Stimulated activated effector memory CD8-positive, alpha-beta T cell treated with anti-CD3 and anti-CD28 coated beads, Interleukin-12 subunit alpha, Interleukin-12 subunit beta, amount 100 ng/mL, for 72 hours (primary cell): ENCODE measurements around the gene LIME1.

Experiments
- ATAC-seq: fragments of 150-1000 bp; cut with Tn5 transposase; 2 replicates; pipeline ENCODE4 v1.10.0; 2021
- DNase-seq, 2 donors: peaks; one replicate each; pipeline ENCODE4 v3.0.0; 2021 to 2022; ENCODE audit warnings: low spot score in 2 of 2
- H3K27ac Mint-ChIP-seq: one replicate; pipeline ENCODE4 v1.8.0; 2022; ENCODE audit warnings: mild to moderate bottlenecking, mixed read lengths
- H3K36me3 Mint-ChIP-seq: one replicate; pipeline ENCODE4 v1.8.0; 2022; ENCODE audit warnings: mild to moderate bottlenecking, mixed read lengths
- H3K4me1 Mint-ChIP-seq: one replicate; pipeline ENCODE4 v1.8.0; 2022; ENCODE audit warnings: mixed read lengths
- H3K4me3 Mint-ChIP-seq: one replicate; pipeline ENCODE4 v1.8.0; 2022; ENCODE audit warnings: mild to moderate bottlenecking, mixed read lengths
- H3K9me3 Mint-ChIP-seq: one replicate; pipeline ENCODE4 v1.8.0; 2022; ENCODE audit warnings: mixed read lengths

LIME1 gene

DNA sequence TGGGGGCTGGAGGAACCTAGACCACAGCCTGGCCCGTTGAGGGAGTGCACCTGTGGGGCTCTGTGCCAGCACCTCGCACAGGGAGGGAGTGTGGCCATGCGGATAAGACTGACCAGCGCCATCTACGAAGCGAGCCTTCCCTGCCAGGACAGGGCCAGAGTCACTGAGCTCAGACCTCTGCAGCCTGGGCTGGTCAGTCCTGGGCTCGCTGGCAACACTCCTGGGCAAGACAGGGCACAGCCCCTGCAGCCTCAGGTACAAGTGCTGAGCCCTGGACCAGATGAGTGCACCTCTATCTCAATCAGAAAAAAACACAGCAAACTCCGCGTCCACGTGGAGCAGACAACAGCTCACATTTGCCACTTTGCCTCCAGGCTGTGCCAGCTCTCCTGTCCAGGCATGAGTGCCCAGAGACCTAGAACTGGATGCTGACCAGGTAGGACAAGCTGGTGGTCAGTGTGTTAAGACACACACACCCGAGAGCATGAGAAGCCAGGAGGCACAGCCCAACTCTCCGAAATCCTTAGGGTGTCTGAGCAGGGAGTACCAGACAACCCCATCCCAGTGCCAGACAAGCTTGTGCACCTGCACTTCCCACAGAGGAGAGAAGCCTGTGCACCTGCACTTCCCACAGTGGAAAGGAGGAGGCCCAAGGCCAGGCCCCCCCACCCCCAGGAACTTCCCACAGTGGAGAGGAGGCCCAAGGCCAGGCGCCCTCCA, 33.6 kb upstream of the LIME1 start:
- Mint-ChIP-seq H3K4me3 (no peak overlapping the region), H3K27ac (peak overlapping the region; percentile 71), H3K4me1 (peaks cover 43% of the 10 kb centered on the region), H3K36me3 (peaks cover 47% of the 10 kb centered on the region), H3K9me3 (no peaks in the 10 kb centered on the region)
- ATAC-seq (no peak), DNase-seq (no peak)

DNA sequence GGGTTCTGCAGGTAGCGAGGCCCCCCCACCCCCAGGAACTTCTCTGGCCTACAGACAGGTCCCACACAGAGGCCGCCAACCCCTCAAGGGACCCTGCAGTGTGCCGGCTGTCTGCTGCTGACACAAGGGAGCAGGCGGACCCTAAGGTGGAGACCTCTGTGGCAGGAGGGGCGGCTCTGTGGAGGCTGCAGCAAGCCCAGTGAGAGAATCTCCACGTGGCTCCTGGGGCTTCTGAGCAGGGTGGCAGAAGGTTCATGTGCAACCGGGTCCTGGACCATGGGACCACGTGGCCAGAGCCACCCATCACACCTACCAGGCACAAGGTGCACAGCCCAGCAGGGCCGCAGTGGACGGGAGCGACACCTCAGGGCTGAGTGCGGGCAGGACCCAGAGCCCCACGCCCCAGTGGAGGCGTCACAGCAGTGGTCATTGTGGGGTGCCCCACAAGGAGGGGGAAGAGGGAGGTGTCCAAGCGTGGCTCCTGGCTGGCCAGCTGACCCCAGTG, 32.9 kb upstream of the LIME1 start:
- no peak for ATAC-seq
- H3K27ac Mint-ChIP-seq, result no peak overlapping the region
- H3K36me3 Mint-ChIP-seq, result peaks cover 45% of the 10 kb centered on the region
- peaks cover 45% of the 10 kb centered on the region for H3K4me1 Mint-ChIP-seq
- no peaks in the 10 kb centered on the region for H3K9me3 Mint-ChIP-seq
- DNase-seq, result no peak
- H3K4me3 Mint-ChIP-seq, result no peak overlapping the region

DNA sequence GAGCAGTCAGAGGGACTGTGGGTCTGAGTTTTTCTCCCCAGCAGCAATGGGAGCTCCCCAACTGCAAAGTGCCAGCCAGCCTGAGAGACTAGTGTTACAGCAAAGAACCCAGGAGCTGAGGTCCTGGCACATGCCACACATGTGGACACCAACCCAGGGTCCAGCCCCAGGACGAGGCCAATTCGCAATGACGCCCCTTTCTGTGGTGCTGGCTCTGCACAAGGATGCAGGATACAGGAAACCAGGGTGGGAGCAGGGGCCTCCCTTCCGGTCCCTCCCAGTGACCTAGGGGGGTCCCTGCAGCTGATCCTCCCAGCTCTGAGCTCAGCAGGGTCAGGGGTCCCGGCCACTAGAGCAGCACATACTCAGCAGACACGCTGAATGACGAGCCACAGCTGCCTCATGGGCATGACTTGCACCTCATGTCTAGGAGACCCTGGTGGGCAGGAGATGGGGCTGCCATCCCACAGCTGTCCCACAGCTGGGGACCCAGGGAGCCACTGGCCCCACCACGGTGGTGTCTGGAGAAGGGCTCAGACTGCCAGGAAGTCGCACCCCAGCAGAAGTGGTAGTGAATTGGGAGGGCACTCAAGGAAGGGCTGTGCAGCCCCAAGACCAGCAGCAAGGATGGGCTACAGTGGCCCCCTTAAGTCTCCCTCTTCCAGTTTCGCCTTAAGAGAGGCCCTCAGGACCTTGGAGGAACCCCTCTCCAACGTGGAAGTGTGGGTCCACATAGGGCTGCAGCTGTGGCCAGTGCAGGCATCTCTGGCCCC, 32.3 kb upstream of the LIME1 start:
- DNase-seq (no peak), ATAC-seq (no peak)
- H3K27ac Mint-ChIP-seq, result peak overlapping the region; percentile 58

DNA sequence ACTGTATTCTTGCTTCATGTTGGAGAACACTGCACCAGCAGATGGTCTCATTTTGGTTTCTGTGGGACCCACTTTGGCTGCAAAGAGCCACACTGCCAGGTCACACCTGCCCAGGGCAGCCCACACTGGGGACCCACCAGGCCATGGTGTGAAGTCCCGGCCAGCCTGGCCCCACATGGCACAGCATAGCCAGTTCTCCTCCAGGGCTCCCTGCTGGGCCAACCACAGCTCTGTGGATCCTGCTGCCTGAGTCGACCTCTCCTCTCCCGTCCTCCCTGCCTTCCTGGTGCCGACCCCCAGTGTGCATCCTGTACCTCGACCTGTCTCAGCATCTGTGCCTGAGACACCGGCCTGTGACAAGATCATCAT, 31.7 kb upstream of the LIME1 start:
- peaks cover 43% of the 10 kb centered on the region for H3K4me1 Mint-ChIP-seq
- peak overlapping the region; percentile 54 for H3K27ac Mint-ChIP-seq
- H3K36me3 Mint-ChIP-seq, result peaks cover 57% of the 10 kb centered on the region
- DNase-seq (no peak), ATAC-seq (no peak)
- H3K9me3 Mint-ChIP-seq, result no peaks in the 10 kb centered on the region
- no peak overlapping the region for H3K4me3 Mint-ChIP-seq

More for the DNA sequence above, 32.3 kb upstream of the LIME1 start:
- no peak overlapping the region for H3K4me3 Mint-ChIP-seq
- no peaks in the 10 kb centered on the region for H3K9me3 Mint-ChIP-seq
- peaks cover 51% of the 10 kb centered on the region for H3K36me3 Mint-ChIP-seq
- peaks cover 46% of the 10 kb centered on the region for H3K4me1 Mint-ChIP-seq

DNA sequence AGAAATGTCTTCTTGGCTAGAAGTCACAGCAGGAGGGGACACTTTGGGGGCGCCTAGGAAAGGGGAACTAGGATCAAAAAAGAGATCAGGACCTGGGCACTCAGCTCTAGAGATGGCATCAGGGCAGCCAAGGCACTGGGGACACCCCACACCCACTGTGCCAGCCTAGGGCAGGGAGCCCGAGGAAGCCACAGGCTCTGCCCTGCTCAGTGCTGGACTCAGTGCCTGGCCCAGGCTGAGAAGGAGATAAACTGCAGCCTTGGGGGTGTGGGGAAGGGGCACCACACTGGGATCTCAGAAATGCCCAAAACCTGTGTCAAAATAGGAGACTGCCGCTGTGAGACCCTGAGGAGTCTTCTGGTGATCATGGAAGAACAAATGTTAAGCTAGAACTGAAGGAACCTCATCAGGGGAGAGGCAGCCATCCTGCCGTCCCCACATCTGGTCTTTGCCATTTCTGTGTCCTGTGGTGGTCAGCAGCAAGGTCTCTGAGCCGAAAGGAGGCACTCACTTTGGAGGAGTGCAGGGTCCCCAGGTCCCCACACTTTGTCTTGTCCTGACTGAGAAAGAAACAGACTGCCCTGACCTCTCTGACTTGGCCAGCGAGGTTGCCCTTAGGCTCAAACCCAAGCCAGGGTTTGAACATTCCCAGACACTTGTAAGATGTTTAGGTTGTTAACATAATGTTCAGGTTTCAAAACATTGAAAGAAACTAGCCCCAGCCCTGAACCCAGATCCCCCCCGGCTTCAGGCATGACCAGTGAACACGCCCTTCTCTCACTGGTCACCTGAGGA, 31.0 kb upstream of the LIME1 start:
- Mint-ChIP-seq H3K4me1 (peaks cover 46% of the 10 kb centered on the region), H3K36me3 (peaks cover 64% of the 10 kb centered on the region), H3K9me3 (no peaks in the 10 kb centered on the region), H3K4me3 (peak overlapping the region; percentile 89), H3K27ac (peak overlapping the region; percentile 54)
- ATAC-seq (no peak), DNase-seq (no peak)

DNA sequence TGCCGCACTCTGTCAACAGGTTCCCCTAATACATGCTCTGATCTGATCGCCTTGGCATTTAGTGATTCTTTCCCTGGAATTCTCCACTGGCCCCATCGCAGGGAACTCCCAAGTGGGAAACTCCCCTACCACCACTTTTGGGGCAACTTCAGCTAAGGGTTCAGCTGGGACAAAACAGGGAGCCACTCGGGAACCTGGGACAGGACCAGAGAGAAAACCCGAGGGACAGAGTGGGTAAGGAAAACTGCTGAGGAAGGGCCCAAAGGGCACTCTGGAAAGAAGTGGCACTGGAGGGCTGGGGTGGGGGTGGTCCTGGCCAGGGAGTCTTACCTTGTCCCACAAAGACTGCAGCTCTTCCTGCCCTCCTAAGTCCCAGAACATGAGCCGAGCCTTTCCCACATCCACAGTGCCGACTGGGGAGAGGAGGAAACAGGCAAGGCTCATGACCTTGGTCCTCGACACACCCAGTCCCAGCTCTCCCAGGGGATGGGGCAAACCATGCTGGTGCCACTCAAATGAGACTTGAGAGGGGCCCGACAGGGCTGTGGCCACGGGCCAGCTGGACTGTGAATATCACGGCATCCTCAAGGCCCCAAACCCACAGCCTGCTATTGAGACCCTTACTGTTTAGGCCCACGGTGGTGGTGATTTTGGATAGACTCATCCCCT, 30.3 kb upstream of the LIME1 start:
- Mint-ChIP-seq H3K4me1 (peaks cover 54% of the 10 kb centered on the region), H3K4me3 (peak overlapping the region; percentile 89), H3K9me3 (no peaks in the 10 kb centered on the region), H3K27ac (peak overlapping the region; percentile 75), H3K36me3 (peaks cover 71% of the 10 kb centered on the region)
- no peak for DNase-seq
- no peak for ATAC-seq

DNA sequence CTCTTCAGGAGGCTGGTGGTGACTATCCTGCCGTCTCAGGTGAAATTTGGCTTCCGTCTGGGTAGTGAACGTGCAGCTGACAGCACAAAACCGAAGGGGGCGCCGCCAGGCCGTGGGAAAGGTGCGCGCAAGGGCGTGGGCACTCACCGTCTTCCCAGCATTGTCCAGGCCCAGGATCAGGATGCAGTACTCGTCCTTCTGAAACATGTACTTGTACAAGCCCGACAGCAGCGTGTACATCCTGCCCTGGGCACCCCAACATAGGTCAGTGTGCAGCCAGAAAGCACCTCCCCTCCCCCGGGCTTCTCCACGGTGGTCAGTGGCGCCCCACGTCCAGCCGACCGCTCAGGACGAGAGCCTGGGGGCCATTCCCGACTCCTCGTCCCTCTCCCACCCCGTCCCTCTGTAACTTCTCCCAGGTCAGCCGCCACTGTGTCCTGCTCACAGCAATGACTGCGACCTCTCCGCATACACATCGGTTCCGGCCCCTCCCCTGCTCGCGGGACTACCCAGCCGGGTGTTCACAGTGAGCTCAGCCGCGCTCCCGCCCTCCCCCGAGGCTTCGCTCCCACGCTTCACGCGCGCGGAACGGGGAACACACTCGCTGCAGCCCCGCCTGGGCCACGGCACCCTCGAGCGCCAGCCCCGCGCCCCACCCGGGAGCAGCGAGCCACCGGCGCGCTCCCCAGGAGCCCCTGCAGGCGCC, 29.5 kb upstream of the LIME1 start:
- peak; percentile 73 for ATAC-seq
- Mint-ChIP-seq H3K4me1 (peaks cover 56% of the 10 kb centered on the region), H3K36me3 (peaks cover 80% of the 10 kb centered on the region), H3K27ac (peak overlapping the region; percentile 75), H3K9me3 (no peaks in the 10 kb centered on the region), H3K4me3 (peak overlapping the region; percentile 89)
- DNase-seq, result peak in 1 of 2 donors; percentile 78

DNA sequence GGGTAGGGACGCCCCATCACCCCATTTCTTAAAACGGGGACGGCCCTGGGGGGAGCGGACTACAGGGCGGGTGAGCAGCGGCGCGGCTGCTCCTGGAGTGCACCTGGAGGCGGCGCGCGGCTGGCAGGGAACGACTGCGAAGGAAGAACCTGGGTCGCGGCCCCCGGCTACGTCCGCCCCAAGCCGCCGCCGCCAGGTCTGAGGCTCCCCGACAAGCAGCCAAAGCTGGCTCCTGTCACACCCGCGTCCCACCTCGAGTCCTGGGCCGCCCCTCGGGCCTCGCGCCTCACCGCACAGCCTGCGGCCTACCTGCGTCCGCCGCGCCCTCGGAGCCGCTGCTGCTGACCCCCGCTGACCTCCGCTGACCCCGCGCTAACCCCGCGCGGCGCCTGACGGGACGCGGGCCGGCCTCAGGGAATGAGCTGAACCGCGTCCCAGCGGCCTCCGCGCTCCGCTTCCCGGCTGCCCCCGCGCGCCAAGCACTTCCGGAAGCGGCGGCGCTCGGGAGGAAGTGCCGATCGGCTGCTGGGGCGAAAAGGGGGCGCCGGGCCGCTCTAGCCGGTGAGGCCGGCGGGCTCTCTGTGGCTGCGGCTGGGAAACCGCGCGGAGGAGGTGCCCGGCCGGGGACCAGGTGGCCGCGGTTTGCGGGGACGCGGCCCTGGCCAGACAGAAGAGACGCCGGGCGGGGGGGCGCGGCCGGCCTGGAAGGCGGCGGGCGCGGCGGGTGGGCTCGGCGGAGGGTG, 28.7 kb upstream of the LIME1 start, which contains the start of the genes ARFRP1 and ZGPAT:
ARFRP1 (minus strand) TSS at position 419 of the 743 bp plus-strand sequence. CDS start 885 bp downstream, outside the sequence.
ZGPAT (plus strand) TSS at position 482 of the 743 bp plus-strand sequence. CDS start 542 bp downstream, outside the sequence.
- peak; percentile 79 to 91 for DNase-seq
- H3K9me3 Mint-ChIP-seq, result no peaks in the 10 kb centered on the region
- ATAC-seq, result peak; percentile 88
- peaks cover 81% of the 10 kb centered on the region for H3K36me3 Mint-ChIP-seq
- peaks cover 56% of the 10 kb centered on the region for H3K4me1 Mint-ChIP-seq
- peak within 1 kb of the TSS; percentile 89 for H3K4me3 Mint-ChIP-seq
- H3K27ac Mint-ChIP-seq, result peak within 1 kb of the TSS; percentile 88

DNA sequence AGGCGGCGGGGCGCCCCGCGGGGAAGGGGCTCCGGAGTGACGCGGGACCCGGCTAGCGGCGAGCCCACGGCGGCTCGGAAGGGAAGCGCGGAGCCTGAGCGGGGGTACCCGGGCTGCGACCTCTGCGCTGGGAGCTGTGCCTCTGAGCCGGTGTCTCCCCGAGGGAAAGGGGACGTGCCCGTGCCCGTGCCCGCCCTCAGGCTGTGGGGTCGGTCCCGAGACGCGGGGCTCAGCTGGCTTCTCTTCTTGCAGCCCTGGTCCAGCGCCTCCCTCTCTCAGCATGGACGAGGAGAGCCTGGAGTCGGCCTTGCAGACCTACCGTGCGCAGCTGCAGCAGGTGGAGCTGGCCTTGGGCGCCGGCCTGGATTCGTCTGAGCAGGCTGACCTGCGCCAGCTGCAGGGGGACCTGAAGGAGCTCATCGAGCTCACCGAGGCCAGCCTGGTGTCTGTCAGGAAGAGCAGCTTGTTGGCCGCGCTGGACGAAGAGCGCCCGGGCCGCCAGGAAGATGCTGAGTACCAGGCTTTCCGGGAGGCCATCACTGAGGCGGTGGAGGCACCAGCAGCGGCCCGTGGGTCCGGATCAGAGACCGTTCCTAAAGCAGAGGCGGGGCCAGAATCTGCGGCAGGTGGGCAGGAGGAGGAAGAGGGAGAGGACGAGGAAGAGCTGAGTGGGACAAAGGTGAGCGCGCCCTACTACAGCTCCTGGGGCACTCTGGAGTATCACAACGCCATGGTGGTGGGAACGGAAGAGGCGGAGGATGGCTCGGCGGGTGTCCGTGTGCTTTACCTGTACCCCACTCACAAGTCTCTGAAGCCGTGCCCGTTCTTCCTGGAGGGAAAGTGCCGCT, 27.9 kb upstream of the LIME1 start:
- peaks cover 52% of the 10 kb centered on the region for H3K4me1 Mint-ChIP-seq
- ATAC-seq (peak; percentile 22), DNase-seq (no peak)
- peaks cover 86% of the 10 kb centered on the region for H3K36me3 Mint-ChIP-seq
- no peaks in the 10 kb centered on the region for H3K9me3 Mint-ChIP-seq
- peak overlapping the region; percentile 88 for H3K27ac Mint-ChIP-seq
- peak overlapping the region; percentile 89 for H3K4me3 Mint-ChIP-seq

DNA sequence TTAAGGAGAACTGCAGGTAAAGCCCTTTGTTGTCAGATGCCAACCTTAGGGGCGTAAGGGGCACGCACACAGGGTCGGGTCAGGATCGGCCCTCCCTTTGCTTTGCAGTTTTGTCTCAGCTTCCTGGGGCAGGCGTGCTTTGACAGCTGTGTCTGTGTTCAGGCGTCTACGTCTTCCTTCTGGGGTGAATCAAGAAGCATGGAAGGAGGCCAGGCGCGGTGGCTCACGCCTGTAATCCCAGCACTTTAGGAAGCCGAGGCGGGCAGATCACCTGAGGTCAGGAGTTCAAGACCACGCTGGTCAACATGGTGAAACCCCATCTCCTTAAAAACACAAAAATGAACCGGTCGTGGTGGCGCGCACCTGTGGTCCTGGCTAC, 27.3 kb upstream of the LIME1 start:
- Mint-ChIP-seq H3K27ac (peak overlapping the region; percentile 88), H3K36me3 (peaks cover 90% of the 10 kb centered on the region), H3K9me3 (no peaks in the 10 kb centered on the region), H3K4me1 (peaks cover 52% of the 10 kb centered on the region), H3K4me3 (peak overlapping the region; percentile 89)
- ATAC-seq (no peak), DNase-seq (no peak)

DNA sequence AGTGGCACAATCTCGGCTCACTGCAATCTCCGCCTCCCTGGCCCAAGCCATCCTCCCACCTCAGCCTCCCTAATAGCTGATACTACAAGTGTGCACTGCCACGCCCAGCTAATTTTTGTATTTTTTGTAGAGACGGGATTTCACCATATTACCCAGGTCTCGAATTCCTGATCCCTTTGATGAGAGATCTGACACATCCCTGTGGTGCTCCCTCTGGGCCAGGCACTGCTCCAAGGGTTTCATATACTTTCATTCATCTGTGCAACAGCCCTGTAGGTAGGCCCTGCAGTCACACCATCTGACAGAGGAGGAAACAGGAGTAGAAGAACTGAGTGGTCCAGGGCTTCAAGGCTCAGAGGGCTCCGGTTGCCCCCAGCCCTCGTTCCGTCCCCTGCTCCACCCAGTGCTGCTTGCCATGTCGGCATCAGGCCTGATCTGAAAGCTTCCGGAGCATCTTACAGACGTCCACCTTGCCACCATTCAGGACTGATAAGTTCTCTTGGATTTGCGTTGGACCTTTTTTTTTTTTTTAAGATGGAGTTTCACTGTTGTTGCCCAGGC, 25.3 kb upstream of the LIME1 start:
- no peak overlapping the region for H3K4me3 Mint-ChIP-seq
- no peak overlapping the region for H3K27ac Mint-ChIP-seq
- no peaks in the 10 kb centered on the region for H3K9me3 Mint-ChIP-seq
- no peak for ATAC-seq
- DNase-seq, result no peak
- peaks cover 51% of the 10 kb centered on the region for H3K4me1 Mint-ChIP-seq
- peaks cover 90% of the 10 kb centered on the region for H3K36me3 Mint-ChIP-seq

DNA sequence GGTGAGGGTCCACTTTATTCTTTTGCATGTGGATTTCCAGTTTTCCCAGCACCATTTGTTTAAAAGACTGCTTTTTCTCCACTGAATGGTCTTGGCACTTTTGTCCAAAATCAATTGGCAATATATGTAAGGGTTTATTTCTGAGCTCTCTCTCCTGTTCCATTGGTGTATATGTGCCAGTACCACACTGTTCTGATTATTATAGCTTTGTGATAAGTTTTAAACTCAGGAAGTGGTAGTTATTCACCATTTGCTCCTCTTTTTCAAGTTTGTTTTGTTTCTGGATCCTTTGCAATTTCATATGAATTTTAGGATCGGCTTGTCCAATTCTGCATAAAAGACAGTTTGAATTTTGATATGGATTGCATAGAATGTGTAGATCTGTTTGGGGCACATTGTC, 24.3 kb upstream of the LIME1 start:
- H3K36me3 Mint-ChIP-seq, result peaks cover 90% of the 10 kb centered on the region
- DNase-seq, result no peak
- H3K9me3 Mint-ChIP-seq, result no peaks in the 10 kb centered on the region
- peaks cover 52% of the 10 kb centered on the region for H3K4me1 Mint-ChIP-seq
- H3K27ac Mint-ChIP-seq, result no peak overlapping the region
- H3K4me3 Mint-ChIP-seq, result no peak overlapping the region
- ATAC-seq, result no peak

DNA sequence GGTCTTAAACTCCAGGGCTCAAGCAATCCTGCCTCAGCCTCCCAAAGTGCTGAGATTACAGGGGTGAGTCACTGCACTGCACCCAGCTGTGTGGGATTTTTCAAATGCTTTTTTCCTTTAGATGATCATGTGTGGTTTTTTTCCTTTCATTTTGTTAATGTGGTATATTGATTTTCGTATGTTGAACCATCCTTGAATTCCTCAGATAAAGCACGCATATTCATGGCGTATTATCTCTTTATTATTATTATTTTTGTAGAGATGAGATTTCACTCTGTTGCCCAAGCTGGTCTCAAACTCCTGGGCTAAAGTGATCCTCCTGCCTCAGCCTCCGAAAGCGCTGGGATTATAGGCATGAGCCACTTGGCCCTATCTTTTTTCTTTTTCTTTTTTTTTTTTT, 21.6 kb upstream of the LIME1 start:
- no peak overlapping the region for H3K27ac Mint-ChIP-seq
- H3K4me1 Mint-ChIP-seq, result peaks cover 51% of the 10 kb centered on the region
- H3K36me3 Mint-ChIP-seq, result peaks cover 100% of the 10 kb centered on the region
- H3K4me3 Mint-ChIP-seq, result no peak overlapping the region
- DNase-seq (no peak), ATAC-seq (no peak)
- peaks cover 5% of the 10 kb centered on the region for H3K9me3 Mint-ChIP-seq
